HG02943 (cell line): Measurements from ENCODE around the gene NCLN.
"Not testable (repeated sequence)": the region's sequence is repeated elsewhere in the genome, so short reads cannot be mapped to it uniquely, and the experiment has no call there.

Experiments used
- ATAC-seq: cut with Tn5 transposase; IDR thresholded peaks from one replicate; pipeline ENCODE4 v1.9.1; 2021; ENCODE audit warnings: mild to moderate bottlenecking, low read depth, moderate library complexity; ENCODE audit not compliant: unreplicated experiment

Gene NCLN

GRCh38 chr19:3153286-3154230 lies 32.2 kb upstream of the NCLN start:
- ATAC-seq: no peak

- not testable (repeated sequence) for ATAC-seq
Observed at GRCh38 chr19:3154447-3154846, 31.3 kb upstream of the NCLN start.

- ATAC-seq: peak; percentile 53
Observed at GRCh38 chr19:3154957-3155736, 30.6 kb upstream of the NCLN start.

GRCh38 chr19:3157096-3157845 lies 28.5 kb upstream of the NCLN start:
- no peak for ATAC-seq

GRCh38 chr19:3159565-3159964 lies 26.2 kb upstream of the NCLN start:
- no peak for ATAC-seq

- ATAC-seq: no peak
Observed at GRCh38 chr19:3160219-3160618, 25.5 kb upstream of the NCLN start.

- ATAC-seq: no peak
Observed at GRCh38 chr19:3161453-3161852, 24.3 kb upstream of the NCLN start.

GRCh38 chr19:3162418-3163229 lies 23.1 kb upstream of the NCLN start:
- ATAC-seq: no peak

GRCh38 chr19:3163230-3163886 lies 22.4 kb upstream of the NCLN start:
- ATAC-seq: no peak

GRCh38 chr19:3163943-3164342 lies 21.8 kb upstream of the NCLN start:
- ATAC-seq: no peak

GRCh38 chr19:3167533-3168272 lies 18.0 kb upstream of the NCLN start:
- no peak for ATAC-seq

GRCh38 chr19:3171894-3172672 lies 13.6 kb upstream of the NCLN start:
- no peak for ATAC-seq

GRCh38 chr19:3172673-3173000 lies 13.1 kb upstream of the NCLN start:
- ATAC-seq: not testable (repeated sequence)

GRCh38 chr19:3175781-3176714 lies 9.7 kb upstream of the NCLN start:
- no peak for ATAC-seq

GRCh38 chr19:3176715-3177501 lies 8.8 kb upstream of the NCLN start:
- no peak for ATAC-seq

- ATAC-seq: no peak
Observed at GRCh38 chr19:3178377-3178972, 7.3 kb upstream of the NCLN start, which contains the start of gene S1PR4. Gene S1PR4, plus strand, starts transcription at chr19:3178769. Its CDS starts 24 bp downstream, at chr19:3178793.
